Measurements from ENCODE around the gene ANKRD18A. TPM values are rescaled to one million over a fixed set of nuclear protein-coding genes. Genes with fewer than 3 reads are reported as not detected.

Gene ANKRD18A
- total RNA-seq: 10 to 100 TPM in 1 of 2 donors, 1 to 10 TPM in 1; 4.6 to 10.0 TPM
- polyA plus RNA-seq (ENCODE audit: insufficient read length in 2 of 2): 1 to 10 TPM; 3.5 to 7.0 TPM
- long read RNA-seq, donor 1: 0 reads
- long read RNA-seq, donor 2: 0 reads
- long read RNA-seq, donor 3: 0 reads
- long read RNA-seq, donor 4: 0 reads

DNA sequence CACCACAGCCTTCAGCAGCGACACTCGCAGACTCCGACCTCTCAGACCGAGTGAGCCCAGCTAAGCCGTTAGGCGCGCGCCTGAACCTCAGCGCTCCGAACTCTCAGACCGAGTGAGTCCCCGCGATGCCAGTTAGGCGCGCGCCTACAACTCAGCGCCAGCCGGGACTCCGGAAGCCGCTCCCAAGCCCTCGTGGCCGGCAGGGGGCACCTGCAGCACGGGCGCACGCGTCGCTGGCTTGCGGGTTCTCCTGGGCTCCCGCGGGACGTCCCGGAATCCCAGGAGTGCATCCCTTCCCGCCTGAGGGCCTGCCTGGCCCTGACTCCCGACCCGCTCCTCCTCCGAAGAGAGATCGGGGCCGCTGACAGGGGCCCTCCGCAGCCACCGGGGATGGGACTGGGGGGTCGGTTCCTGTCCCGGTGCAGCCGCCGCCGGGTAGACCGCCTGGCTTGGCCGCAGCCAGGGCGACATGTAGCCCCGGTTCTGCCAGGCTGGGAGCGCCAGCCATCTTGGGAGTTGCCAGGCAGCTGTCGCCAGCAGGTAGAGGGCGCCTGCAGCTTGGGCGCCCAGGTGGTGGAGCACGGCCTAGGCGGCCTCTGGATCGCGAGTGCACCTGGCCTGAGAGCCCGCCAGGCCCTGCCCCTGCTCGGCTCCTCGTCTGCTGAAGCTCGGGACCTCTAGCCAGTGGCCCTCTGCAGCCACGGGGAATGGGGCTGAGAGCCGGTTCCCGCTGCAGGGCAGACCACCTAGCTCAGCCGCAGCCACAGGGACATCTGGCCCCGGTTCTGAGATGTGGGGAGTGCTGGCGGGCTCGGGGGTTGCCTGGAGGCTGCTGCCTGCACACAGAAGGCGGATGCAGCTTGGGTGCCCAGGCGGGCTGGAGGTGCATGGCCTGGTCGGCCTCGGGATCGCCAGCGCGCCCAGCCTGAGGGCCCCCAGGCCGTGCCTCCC is at the start of gene ANKRD18A:
ANKRD18A (minus strand) TSS at position 114 of the 951 bp plus-strand sequence. CDS start 311 bp downstream, outside the sequence.
- WGBS (ENCODE audit: insufficient coverage): under 1% methylated on average over 76 of the region's 76 CpGs
- Histone ChIP-seq H3K9me3 (ENCODE audit: control insufficient read depth, insufficient read depth, low read length) (no peaks in the 10 kb centered on the region), H3K27me3 (ENCODE audit: control insufficient read depth, insufficient read depth, low read length) (peaks cover 31% of the 10 kb centered on the region), H3K4me1 (ENCODE audit: control insufficient read depth, insufficient read depth, low read length) (peaks cover 29% of the 10 kb centered on the region), H3K36me3 (ENCODE audit: control insufficient read depth, insufficient read depth, low read length) (no peaks in the 10 kb centered on the region), H3K27ac (ENCODE audit: low read depth, low read length) (no peak within 1 kb of the TSS), H3K4me3 (ENCODE audit: low read depth, low read length) (peak within 1 kb of the TSS; percentile 54)
- DNase-seq (ENCODE audit: low read depth in 4 of 6, low spot score in 6 of 6): peak in 2 of 6 donors; percentile 87

GRCh38 chr9:38668791-38669466 is 48.5 kb upstream of the ANKRD18A start:
- no peaks in the 10 kb centered on the region for H3K36me3 ChIP-seq (ENCODE audit: control insufficient read depth, insufficient read depth, low read length)
- no peak for DNase-seq (ENCODE audit: low read depth in 4 of 6, low spot score in 6 of 6)
- 88% methylated on average over 9 of the region's 10 CpGs for WGBS (ENCODE audit: insufficient coverage)

GRCh38 chr9:38662763-38663593 is 42.6 kb upstream of the ANKRD18A start:
- 60% methylated on average over 2 of the region's 8 CpGs for WGBS (ENCODE audit: insufficient coverage)
- peak in 3 of 6 donors; percentile 32 to 89 (median 75) for DNase-seq (ENCODE audit: low read depth in 4 of 6, low spot score in 6 of 6)

More at GRCh38 chr9:38668791-38669466, 48.5 kb upstream of the ANKRD18A start:
- no peaks in the 10 kb centered on the region for H3K4me1 ChIP-seq (ENCODE audit: control insufficient read depth, insufficient read depth, low read length)
- no peak overlapping the region for H3K27ac ChIP-seq (ENCODE audit: low read depth, low read length)
- no peaks in the 10 kb centered on the region for H3K9me3 ChIP-seq (ENCODE audit: control insufficient read depth, insufficient read depth, low read length)
- no peaks in the 10 kb centered on the region for H3K27me3 ChIP-seq (ENCODE audit: control insufficient read depth, insufficient read depth, low read length)
- H3K4me3 ChIP-seq (ENCODE audit: low read depth, low read length): no peak overlapping the region

DNA sequence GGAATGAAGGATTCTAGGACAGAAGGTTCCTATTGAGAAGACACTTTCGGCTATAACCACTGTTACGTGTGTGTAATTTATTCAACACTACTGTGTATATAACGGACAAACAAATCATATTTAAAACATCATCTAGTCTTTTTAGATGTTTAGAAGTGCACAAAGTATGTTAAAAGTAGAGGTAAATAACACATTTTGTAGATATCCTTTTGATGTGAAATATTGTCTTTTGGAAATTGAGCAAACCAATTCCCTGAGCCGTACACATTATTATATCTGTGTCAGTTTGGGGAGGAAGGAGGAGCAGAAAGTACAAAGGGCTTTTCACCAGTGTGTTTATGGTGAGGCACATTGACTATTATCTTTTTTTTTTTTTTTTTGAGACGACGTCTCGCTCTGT is 39.1 kb upstream of the ANKRD18A start:
- Histone ChIP-seq H3K27me3 (ENCODE audit: control insufficient read depth, insufficient read depth, low read length) (no peaks in the 10 kb centered on the region), H3K4me1 (ENCODE audit: control insufficient read depth, insufficient read depth, low read length) (no peaks in the 10 kb centered on the region), H3K27ac (ENCODE audit: low read depth, low read length) (no peak overlapping the region), H3K9me3 (ENCODE audit: control insufficient read depth, insufficient read depth, low read length) (no peaks in the 10 kb centered on the region), H3K36me3 (ENCODE audit: control insufficient read depth, insufficient read depth, low read length) (no peaks in the 10 kb centered on the region), H3K4me3 (ENCODE audit: low read depth, low read length) (no peak overlapping the region)
- WGBS (ENCODE audit: insufficient coverage): no CpG with 5 or more reads among the region's 7 CpGs
- DNase-seq (ENCODE audit: low read depth in 4 of 6, low spot score in 6 of 6): no peak

More at GRCh38 chr9:38662763-38663593, 42.6 kb upstream of the ANKRD18A start:
- no peaks in the 10 kb centered on the region for H3K36me3 ChIP-seq (ENCODE audit: control insufficient read depth, insufficient read depth, low read length)
- no peaks in the 10 kb centered on the region for H3K27me3 ChIP-seq (ENCODE audit: control insufficient read depth, insufficient read depth, low read length)
- no peaks in the 10 kb centered on the region for H3K9me3 ChIP-seq (ENCODE audit: control insufficient read depth, insufficient read depth, low read length)
- no peak overlapping the region for H3K27ac ChIP-seq (ENCODE audit: low read depth, low read length)
- no peak overlapping the region for H3K4me3 ChIP-seq (ENCODE audit: low read depth, low read length)
- no peaks in the 10 kb centered on the region for H3K4me1 ChIP-seq (ENCODE audit: control insufficient read depth, insufficient read depth, low read length)

DNA sequence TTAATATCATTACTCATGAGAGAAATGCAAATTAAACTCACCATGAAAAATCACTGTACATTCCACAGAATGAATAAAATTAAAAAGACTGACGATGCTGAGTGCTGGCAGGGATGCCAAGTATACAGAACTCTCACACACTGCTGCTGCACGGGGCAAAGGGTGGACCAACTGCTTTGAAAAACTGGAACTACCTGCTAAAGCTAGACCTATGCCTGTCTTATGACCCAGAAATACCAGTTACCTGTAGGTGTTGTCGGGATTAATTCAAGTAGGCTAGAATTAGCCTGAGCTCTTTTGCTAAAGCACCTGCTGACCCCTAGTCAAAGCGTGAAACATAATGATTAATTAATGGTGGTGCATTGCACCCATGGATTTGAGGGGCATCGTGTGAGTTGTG is 36.5 kb upstream of the ANKRD18A start:
- WGBS (ENCODE audit: insufficient coverage): 75% methylated on average over 4 of the region's 5 CpGs

GRCh38 chr9:38652486-38652885 is 32.1 kb upstream of the ANKRD18A start:
- Histone ChIP-seq H3K9me3 (ENCODE audit: control insufficient read depth, insufficient read depth, low read length) (no peaks in the 10 kb centered on the region), H3K4me3 (ENCODE audit: low read depth, low read length) (no peak overlapping the region), H3K36me3 (ENCODE audit: control insufficient read depth, insufficient read depth, low read length) (no peaks in the 10 kb centered on the region), H3K27ac (ENCODE audit: low read depth, low read length) (no peak overlapping the region), H3K27me3 (ENCODE audit: control insufficient read depth, insufficient read depth, low read length) (no peaks in the 10 kb centered on the region), H3K4me1 (ENCODE audit: control insufficient read depth, insufficient read depth, low read length) (no peaks in the 10 kb centered on the region)
- WGBS (ENCODE audit: insufficient coverage): 65% methylated on average over 6 of the region's 7 CpGs
- DNase-seq (ENCODE audit: low read depth in 4 of 6, low spot score in 6 of 6): peak in 1 of 6 donors; percentile 46

More for the DNA sequence above, 36.5 kb upstream of the ANKRD18A start:
- no peak overlapping the region for H3K4me3 ChIP-seq (ENCODE audit: low read depth, low read length)
- no peaks in the 10 kb centered on the region for H3K9me3 ChIP-seq (ENCODE audit: control insufficient read depth, insufficient read depth, low read length)
- no peaks in the 10 kb centered on the region for H3K4me1 ChIP-seq (ENCODE audit: control insufficient read depth, insufficient read depth, low read length)
- no peak for DNase-seq (ENCODE audit: low read depth in 4 of 6, low spot score in 6 of 6)
- H3K27me3 ChIP-seq (ENCODE audit: control insufficient read depth, insufficient read depth, low read length): no peaks in the 10 kb centered on the region
- no peaks in the 10 kb centered on the region for H3K36me3 ChIP-seq (ENCODE audit: control insufficient read depth, insufficient read depth, low read length)
- H3K27ac ChIP-seq (ENCODE audit: low read depth, low read length): no peak overlapping the region

DNA sequence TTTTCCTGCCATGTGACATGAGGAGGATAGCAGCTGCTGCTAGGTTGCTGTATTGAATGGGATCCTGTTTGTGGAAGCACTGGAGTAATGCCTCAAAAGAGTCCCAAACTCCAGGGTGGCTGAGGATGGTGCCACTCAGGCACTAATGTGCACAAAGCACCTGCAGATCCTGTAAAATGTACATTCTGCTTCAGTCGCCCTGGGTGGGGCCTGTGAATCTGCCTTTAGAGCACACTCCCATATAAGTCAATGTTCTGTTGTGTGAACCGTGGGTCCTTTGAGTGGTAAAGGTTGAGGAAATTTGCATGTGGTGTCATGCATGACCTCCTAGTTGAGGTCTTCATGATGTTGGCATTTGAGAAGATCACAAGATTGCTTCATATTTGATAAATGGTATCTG is 31.6 kb upstream of the ANKRD18A start:
- Histone ChIP-seq H3K36me3 (ENCODE audit: control insufficient read depth, insufficient read depth, low read length) (no peaks in the 10 kb centered on the region), H3K9me3 (ENCODE audit: control insufficient read depth, insufficient read depth, low read length) (no peaks in the 10 kb centered on the region), H3K27ac (ENCODE audit: low read depth, low read length) (no peak overlapping the region), H3K4me1 (ENCODE audit: control insufficient read depth, insufficient read depth, low read length) (no peaks in the 10 kb centered on the region), H3K4me3 (ENCODE audit: low read depth, low read length) (no peak overlapping the region), H3K27me3 (ENCODE audit: control insufficient read depth, insufficient read depth, low read length) (no peaks in the 10 kb centered on the region)
- no peak for DNase-seq (ENCODE audit: low read depth in 4 of 6, low spot score in 6 of 6)
- WGBS (ENCODE audit: insufficient coverage): no CpG with 5 or more reads among the region's 2 CpGs

- H3K36me3 ChIP-seq (ENCODE audit: control insufficient read depth, insufficient read depth, low read length): no peaks in the 10 kb centered on the region
Measured at GRCh38 chr9:38651400-38652042, 31.1 kb upstream of the ANKRD18A start.

More at GRCh38 chr9:38651400-38652042, 31.1 kb upstream of the ANKRD18A start:
- Histone ChIP-seq H3K4me3 (ENCODE audit: low read depth, low read length) (no peak overlapping the region), H3K4me1 (ENCODE audit: control insufficient read depth, insufficient read depth, low read length) (no peaks in the 10 kb centered on the region), H3K27me3 (ENCODE audit: control insufficient read depth, insufficient read depth, low read length) (no peaks in the 10 kb centered on the region), H3K9me3 (ENCODE audit: control insufficient read depth, insufficient read depth, low read length) (no peaks in the 10 kb centered on the region), H3K27ac (ENCODE audit: low read depth, low read length) (no peak overlapping the region)
- WGBS (ENCODE audit: insufficient coverage): 89% methylated on average over 7 of the region's 8 CpGs
- no peak for DNase-seq (ENCODE audit: low read depth in 4 of 6, low spot score in 6 of 6)

Data from spinal cord (tissue), 10 donors.